K562 (cell line): ENCODE results near the gene DOK3. TPM values are rescaled to one million over a fixed set of nuclear protein-coding genes. Genes with fewer than 3 reads are reported as not detected.

Source experiments
- BCOR ChIP-seq: fragments of 450-650 bp; IDR thresholded peaks from 2 replicates; pipeline ENCODE4 v1.6.1; 2016
- CHD1 ChIP-seq: fragments of 200-600 bp; sonication (generic); IDR thresholded peaks from one replicate; pipeline ENCODE4 v1.6.1; 2012; ENCODE audit warnings: mild to moderate bottlenecking, moderate library complexity, low read length, inconsistent platforms
- FOXA3 ChIP-seq, 2 experiments: fragments of 450-650 bp in 1 of 2; sonication (generic) in 1 of 2; formaldehyde crosslinking; IDR thresholded peaks in 1 of 2; conservative IDR thresholded peaks in 1 of 2; 2 replicates each; pipeline versions ENCODE4 v1.4.0 to v1.8.0; 2020 to 2022; ENCODE audit warnings: mild to moderate bottlenecking in 2 of 2, missing genetic modification reagents in 1 of 2
- HSF4 ChIP-seq: fragments of 250-450 bp; sonication (Bioruptor Pico); IDR thresholded peaks from 2 replicates; pipeline ENCODE4 v2.1.2; 2022; ENCODE audit warnings: mild to moderate bottlenecking, moderate library complexity, borderline replicate concordance
- IFI16 ChIP-seq: fragments of 250-450 bp; sonication (Bioruptor Pico); IDR thresholded peaks from 2 replicates; pipeline ENCODE4 v2.1.2; 2022; ENCODE audit warnings: mild to moderate bottlenecking, inconsistent platforms
- RBFOX2 ChIP-seq: fragments of 200-400 bp; formaldehyde crosslinking; IDR thresholded peaks from 2 replicates; pipeline ENCODE4 v1.6.1; 2017; ENCODE audit warnings: low read depth, mild to moderate bottlenecking, low read length, moderate library complexity
- STAG1 ChIP-seq: sonication (generic); formaldehyde crosslinking; IDR thresholded peaks from 2 replicates; pipeline ENCODE4 v1.5.0; 2020; ENCODE audit warnings: missing genetic modification reagents, borderline replicate concordance
- TEAD4 ChIP-seq, 2 experiments: sonication (generic) in 1 of 2; formaldehyde crosslinking in 1 of 2; IDR thresholded peaks; 2 replicates each; pipeline versions ENCODE4 v1.6.1 to v1.8.0; 2012 to 2022; ENCODE audit warnings: borderline replicate concordance in 1 of 2, inconsistent platforms in 1 of 2, low read length in 1 of 2, mild to moderate bottlenecking in 1 of 2, missing genetic modification reagents in 1 of 2
- ZBTB11 ChIP-seq, 3 experiments: fragments of 200-800 bp in 1 of 3; fragments of 250-450 bp in 1 of 3; fragments of 450-650 bp in 1 of 3; sonication (Bioruptor Pico) in 1 of 3; sonication (Bioruptor generic) in 1 of 3; formaldehyde crosslinking in 1 of 3; IDR thresholded peaks; 2 replicates each; pipeline versions ENCODE4 v1.6.1 to v1.8.0; 2016 to 2022; ENCODE audit warnings: mild to moderate bottlenecking in 2 of 3, missing genetic modification characterization in 2 of 3, missing compliant biosample characterization in 1 of 3, moderate library complexity in 1 of 3
- ZBTB40 ChIP-seq, 2 experiments: fragments of 450-650 bp in 1 of 2; sonication (generic) in 1 of 2; formaldehyde crosslinking in 1 of 2; IDR thresholded peaks; 2 replicates each; pipeline versions ENCODE4 v1.7.1 to v1.9.0; 2016 to 2022; ENCODE audit warnings: inconsistent platforms in 1 of 2, mild to moderate bottlenecking in 1 of 2, missing genetic modification reagents in 1 of 2
- polyA plus RNA-seq, 8 experiments: library from polyadenylated mRNA; depleted of rRNA in 4 of 8; stranded (reverse) in 5 of 8; unstranded in 3 of 8; fragments of >200 nt; fragmentation: Nextera tagmentation in 2 of 8; fragmentation: Illumina TruSeq in 1 of 8; extraction: Ambion mirVana in 2 of 8; extraction: Trizol in 1 of 8; gene quantifications; 2 replicates each; pipeline versions ENCODE4 v1.2.1 to v1.2.3, GENCODE V29; 2011 to 2014; ENCODE audit warnings: inconsistent platforms in 1 of 8, missing spikeins in 1 of 8
- total RNA-seq, 7 experiments: library from RNA; depleted of rRNA in 6 of 7; stranded (reverse); fragments of >200 nt in 6 of 7; fragmentation: Illumina TruSeq in 2 of 7; extraction: Trizol in 2 of 7; gene quantifications; 2 replicates each; pipeline versions ENCODE4 v1.2.1 to v1.2.3, GENCODE V29; 2011 to 2021; ENCODE audit warnings: low replicate concordance in 1 of 7

DOK3 gene
- total and polyA plus RNA-seq, 9 of the 15 experiments (the other 6 are each of a cell fraction or from before 2014, with no cell fraction given) = 1.3 to 23.0 (median 8.0) TPM

GRCh38 chr5:177495243-177496060, 14.2 kb downstream of the DOK3 start (continued):
- TF ChIP-seq ZBTB11 (CRISPR knock-in tag; IDR thresholded peaks at IDR 0.05) (no peak; a peak in 1 of 6 replicates), BCOR (no peak), CHD1 (peak; percentile 51), FOXA3 (CRISPR knock-in tag; conservative IDR thresholded peaks at IDR 0.05 in 1 of 2, IDR thresholded peaks at IDR 0.05 in 1 of 2) (0 out of 4 replicates have a peak, but pooled peaks of 1 of the 2 experiments have one; percentile 32), RBFOX2 (peak; percentile 80), IFI16 (CRISPR knock-in tag) (no peak), HSF4 (CRISPR knock-in tag) (no peak), TEAD4 (IDR thresholded peaks at IDR 0.05; ENCODE audit: low read length) (0 out of 2 replicates have a peak, but pooled peaks have one; percentile 18), TEAD4 (CRISPR knock-in tag; IDR thresholded peaks at IDR 0.05; ENCODE audit: borderline replicate concordance) (peak; percentile 52; the same call in 1 of the 2 replicates), ZBTB40 (IDR thresholded peaks at IDR 0.05) (no peak), ZBTB40 (CRISPR knock-in tag; IDR thresholded peaks at IDR 0.05) (no peak), STAG1 (CRISPR knock-in tag) (no peak)
